IMR-90 (cell line): ENCODE data around the gene ATP2C2. TPM values are rescaled to one million over a fixed set of nuclear protein-coding genes. Genes with fewer than 3 reads are reported as not detected.

Source experiments
- ATAC-seq: fragments of 200-7000 bp; cut with Tn5 transposase; 2 replicates; pipeline ENCODE4 v1.9.1; 2020; ENCODE audit warnings: low read depth, mild to moderate bottlenecking, moderate library complexity
- BruUV-seq: library from RNA; stranded (reverse); fragments of 400-500 nt; replicated peaks from 2 replicates; lab custom pipeline; 2021; lab: Mats Ljungman, UMichigan
- CTCF ChIA-PET: fragments of 300-600 bp; formaldehyde crosslinking; extraction: SDS; loops from one replicate; lab custom pipeline; 2021; ENCODE audit warnings: antibody characterized with exemption; lab: Yijun Ruan, JAX
- POLR2A ChIA-PET: fragments of 300-600 bp; sonication (Branson Sonifier 250); formaldehyde crosslinking; loops from one replicate; lab custom pipeline; 2022; ENCODE audit warnings: antibody characterized with exemption; ENCODE audit not compliant: unreplicated experiment; lab: Charles Lee
- DNase-seq: peaks from one replicate; pipeline ENCODE4 v3.0.0; 2013
- H2AFZ ChIP-seq: replicated peaks from 2 replicates; pipeline ENCODE3; 2013; ENCODE audit warnings: low read length, mild to moderate bottlenecking; ENCODE audit not compliant: poor library complexity
- H2AK5ac ChIP-seq: 2 replicates; pipeline ENCODE4 v1.6.1; 2013; ENCODE audit warnings: low read depth, low read length, inconsistent platforms
- H2AK9ac ChIP-seq: replicated peaks from 2 replicates; pipeline ENCODE3; 2013; ENCODE audit warnings: mild to moderate bottlenecking, low read depth, low read length, moderate library complexity; ENCODE audit not compliant: poor library complexity
- H2BK120ac ChIP-seq: 2 replicates; pipeline ENCODE4 v1.6.1; 2013; ENCODE audit warnings: low read depth, low read length, inconsistent platforms
- H2BK15ac ChIP-seq: 3 replicates; pipeline ENCODE4 v1.6.1; 2013; ENCODE audit warnings: low read depth, low read length, inconsistent platforms
- H2BK20ac ChIP-seq: 2 replicates; pipeline ENCODE4 v1.6.1; 2013; ENCODE audit warnings: low read depth, mild to moderate bottlenecking, inconsistent platforms, low read length, moderate library complexity
- H2BK5ac ChIP-seq: 2 replicates; pipeline ENCODE4 v1.6.1; 2013; ENCODE audit warnings: mild to moderate bottlenecking, low read depth, low read length, inconsistent platforms; ENCODE audit not compliant: poor library complexity, severe bottlenecking
- H3K14ac ChIP-seq: replicated peaks from 2 replicates; pipeline ENCODE4 v1.6.1; 2013; ENCODE audit warnings: low read depth, low read length, inconsistent platforms
- H3K18ac ChIP-seq: 2 replicates; pipeline ENCODE4 v1.6.1; 2013; ENCODE audit warnings: low read depth, low read length, control low read depth
- H3K23ac ChIP-seq: 2 replicates; pipeline ENCODE4 v1.6.1; 2013; ENCODE audit warnings: low read depth, low read length, inconsistent platforms
- H3K27ac ChIP-seq: 2 replicates; pipeline ENCODE4 v1.5.1; 2013; ENCODE audit warnings: mild to moderate bottlenecking, control low read depth, low read length; ENCODE audit not compliant: insufficient read depth
- H3K27me3 ChIP-seq: 2 replicates; pipeline ENCODE4 v1.6.1; 2013; ENCODE audit warnings: low read length; ENCODE audit not compliant: control insufficient read depth, insufficient read depth
- H3K36me3 ChIP-seq: 2 replicates; pipeline ENCODE4 v1.6.1; 2013; ENCODE audit warnings: low read length, mixed read lengths; ENCODE audit not compliant: control insufficient read depth, insufficient read depth
- H3K4ac ChIP-seq: 2 replicates; pipeline ENCODE4 v1.6.1; 2013; ENCODE audit warnings: low read depth, low read length, inconsistent platforms
- H3K4me1 ChIP-seq: 2 replicates; pipeline ENCODE4 v1.6.1; 2013; ENCODE audit warnings: low read length, mixed read lengths; ENCODE audit not compliant: control insufficient read depth, insufficient read depth
- H3K4me2 ChIP-seq: 2 replicates; pipeline ENCODE4 v1.6.1; 2013; ENCODE audit warnings: low read depth, mild to moderate bottlenecking, control low read depth, low read length, moderate library complexity
- H3K4me3 ChIP-seq: 2 replicates; pipeline ENCODE4 v1.5.1; 2013; ENCODE audit warnings: low read depth, mild to moderate bottlenecking, control low read depth, low read length, moderate library complexity; ENCODE audit not compliant: insufficient read depth
- H3K56ac ChIP-seq: 2 replicates; pipeline ENCODE4 v1.6.1; 2013; ENCODE audit warnings: low read length, inconsistent platforms; ENCODE audit not compliant: insufficient read depth; ENCODE audit errors: extremely low read depth
- H3K79me1 ChIP-seq, 2 experiments: 2 replicates each; pipeline ENCODE4 v1.6.1; 2013; ENCODE audit warnings: low read length in 2 of 2, inconsistent platforms in 1 of 2, low read depth in 1 of 2
- H3K9ac ChIP-seq: 2 replicates; pipeline ENCODE4 v1.6.1; 2013; ENCODE audit warnings: low read depth, low read length, control low read depth
- H3K9me1 ChIP-seq: 2 replicates; pipeline ENCODE4 v1.6.1; 2013; ENCODE audit warnings: low read length, inconsistent platforms; ENCODE audit not compliant: insufficient read depth
- H3K9me3 ChIP-seq: 2 replicates; pipeline ENCODE4 v1.6.1; 2013; ENCODE audit warnings: low read length; ENCODE audit not compliant: control insufficient read depth, insufficient read depth
- H4K20me1 ChIP-seq: 2 replicates; pipeline ENCODE4 v1.6.1; 2013; ENCODE audit warnings: low read length, inconsistent platforms; ENCODE audit not compliant: insufficient read depth
- H4K5ac ChIP-seq: 2 replicates; pipeline ENCODE4 v1.6.1; 2013; ENCODE audit warnings: mild to moderate bottlenecking, low read depth, low read length, control low read depth
- H4K8ac ChIP-seq, 2 experiments: 2 replicates each; pipeline ENCODE4 v1.6.1; 2013; ENCODE audit warnings: low read depth in 2 of 2, low read length in 2 of 2, control low read depth in 1 of 2, inconsistent platforms in 1 of 2
- H4K91ac ChIP-seq: 2 replicates; pipeline ENCODE4 v1.6.1; 2013; ENCODE audit warnings: low read depth, low read length, inconsistent platforms; ENCODE audit not compliant: insufficient read depth
- CEBPB ChIP-seq: IDR thresholded peaks from 2 replicates; pipeline ENCODE4 v1.6.1; 2012; ENCODE audit warnings: low read depth, low read length, improper control_type of control experiment
- CHD1 ChIP-seq: IDR thresholded peaks from 2 replicates; pipeline ENCODE4 v1.6.1; 2012; ENCODE audit warnings: low read depth, low read length, improper control_type of control experiment
- MXI1 ChIP-seq: IDR thresholded peaks from 2 replicates; pipeline ENCODE4 v1.6.1; 2012; ENCODE audit warnings: low read depth, mild to moderate bottlenecking, low read length, moderate library complexity, borderline replicate concordance
- NFE2L2 ChIP-seq: fragments of 150-350 bp; IDR thresholded peaks from 2 replicates; pipeline ENCODE4 v1.6.1; 2016; ENCODE audit warnings: low read depth, mild to moderate bottlenecking, low read length
- RFX5 ChIP-seq: IDR thresholded peaks from 2 replicates; pipeline ENCODE4 v1.8.0; 2012; ENCODE audit warnings: low read depth, mild to moderate bottlenecking, low read length, moderate library complexity
- USF2 ChIP-seq: fragments of 150-350 bp; IDR thresholded peaks from 2 replicates; pipeline ENCODE4 v1.6.1; 2017; ENCODE audit warnings: mild to moderate bottlenecking, antibody characterized with exemption, low read length, low read depth
- WGBS, 2 experiments: methylation state at CpG; one replicate each; pipeline versions ENCODE4 v1.1.5 to v1.1.7; 2013; ENCODE audit warnings: missing lambda C conversion rate in 2 of 2; ENCODE audit not compliant: insufficient read length in 1 of 2; ENCODE audit errors: extremely low coverage in 2 of 2; 5-methylcytosine and 5-hydroxymethylcytosine counted together
- dilution Hi-C: fragments of 300-500 bp; cut with HindIII; formaldehyde crosslinking; loops from one replicate; pipeline ENCODE4 v1.14.3; 2018; ENCODE audit warnings: low sequenced_read_pairs; ENCODE audit not compliant: unreplicated experiment
- in situ Hi-C: fragments of 300-500 bp; cut with MboI; formaldehyde crosslinking; loops from 3 replicates; pipeline ENCODE4 v1.14.3; 2019; ENCODE audit warnings: low sequenced_read_pairs, inconsistent platforms, mixed read lengths
- intact Hi-C: fragments of 100-400 bp; cut with micrococcal nuclease; formaldehyde crosslinking; loops from 2 replicates; pipeline ENCODE4 v1.10.0; 2022
- polyA plus RNA-seq, 3 experiments: library from polyadenylated mRNA; depleted of rRNA; stranded (reverse); fragments of >200 nt; gene quantifications; 2 replicates each; pipeline ENCODE4 v1.2.3, GENCODE V29; 2012; ENCODE audit warnings: low replicate concordance in 1 of 3
- total RNA-seq: library from RNA; depleted of rRNA; stranded (reverse); fragments of >200 nt; gene quantifications from 2 replicates; pipeline ENCODE4 v1.2.3, GENCODE V29; 2012

ATP2C2 gene
- total and polyA plus RNA-seq, 2 of the 4 experiments (the other 2 are of a cell fraction), result not detected

- TF ChIP-seq MXI1, result peak; percentile 48; the same call in 1 of the 2 replicates
Observed at GRCh38 chr16:84504420-84505248, 136.3 kb downstream of the ATP2C2 start, which contains the start of gene MEAK7 (continued).

GRCh38 chr16:84505249-84506187 is 137.2 kb downstream of the ATP2C2 start:
- Histone ChIP-seq H2BK120ac (peak overlapping the region; percentile 83), H4K8ac (peak overlapping the region; percentile 51 to 89), H3K56ac (peak overlapping the region; percentile 22; the same call in 1 of the 2 replicates), H4K91ac (peak overlapping the region; percentile 90), H4K5ac (peak overlapping the region; percentile 66), H2AK9ac (peak overlapping the region; percentile 95), H4K20me1 (peaks cover 8% of the 10 kb centered on the region; the same call in 1 of the 2 replicates), H3K27me3 (no peaks in the 10 kb centered on the region), H3K36me3 (peaks cover 6% of the 10 kb centered on the region), H3K4me2 (peak overlapping the region; percentile 70), H2BK5ac (peak overlapping the region; percentile 83), H2AK5ac (peak overlapping the region; percentile 95), H3K18ac (peak overlapping the region; percentile 10; the same call in 1 of the 2 replicates), H3K4ac (peak overlapping the region; percentile 91), H2AFZ (peak overlapping the region; percentile 99), H3K14ac (peak overlapping the region; percentile 73), H3K4me3 (peak overlapping the region; percentile 37), H2BK20ac (peak overlapping the region; percentile 29; the same call in 1 of the 2 replicates), H3K4me1 (peaks cover 13% of the 10 kb centered on the region), H2BK15ac (peak overlapping the region; percentile 43; the same call in 1 of the 3 replicates), H3K27ac (peak overlapping the region; percentile 90), H3K9ac (peak overlapping the region; percentile 72), H3K9me1 (peaks cover 29% of the 10 kb centered on the region), H3K79me1 (peaks cover 21 to 50% of the 10 kb centered on the region in 2 experiments; a peak in 3 of 4 replicates), H3K23ac (peak overlapping the region; percentile 1; the same call in 1 of the 2 replicates), H3K9me3 (no peaks in the 10 kb centered on the region)
- ChIA-PET POLR2A (no interaction called here), CTCF (interaction anchor here (1.3 kb wide), 1 partner anchor 133 kb away, joined by 3 read pairs; no protein-coding TSS in a partner anchor)
- dilution Hi-C loops (no loop called here), in situ Hi-C loops (no loop called here), intact Hi-C loops (no loop called here)
- no peak for ATAC-seq
- WGBS, 2 experiments, result 75% methylated on average over 25 of the region's 33 CpGs; no CpG with 5 or more reads in 1 of the 2 experiments
- DNase-seq, result no peak
- no peak for TF ChIP-seq CHD1
- TF ChIP-seq CEBPB, result no peak
- TF ChIP-seq RFX5, result no peak
- TF ChIP-seq NFE2L2, result no peak
- TF ChIP-seq USF2, result 0 out of 2 replicates have a peak, but pooled peaks have one; percentile 5
- BruUV-seq, result no TSS peak
